ENCODE results near the gene SND1. TPM values are rescaled to one million over a fixed set of nuclear protein-coding genes. Genes with fewer than 3 reads are reported as not detected.

Gene SND1
- polyA plus RNA-seq, 1 donor = 144 TPM

DNA sequence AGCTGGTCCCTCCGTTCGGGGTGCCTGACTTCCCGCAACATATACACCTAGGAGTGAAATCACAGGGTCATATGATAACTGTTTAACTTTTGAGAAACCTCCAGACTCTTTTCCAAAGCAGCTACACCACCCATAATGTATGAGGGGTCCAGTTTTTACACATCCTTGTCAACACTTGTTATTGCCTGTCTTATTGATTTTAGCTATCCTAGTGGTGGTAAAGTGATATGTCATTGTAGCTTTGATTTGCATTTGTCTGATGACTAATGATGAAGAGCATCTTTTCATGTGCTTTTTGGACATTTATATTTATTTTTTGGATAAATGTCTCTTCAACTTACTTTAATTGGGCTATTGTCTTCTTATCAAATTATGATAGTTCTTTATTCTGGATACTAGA is 29.0 kb downstream of the SND1 start:
- Histone ChIP-seq H3K4me1 (ENCODE audit: control insufficient read depth, insufficient read depth, low read length) (no peaks in the 10 kb centered on the region), H3K27me3 (ENCODE audit: control insufficient read depth, insufficient read depth, low read length) (no peaks in the 10 kb centered on the region), H3K9me3 (ENCODE audit: control insufficient read depth, low read depth, low read length) (no peaks in the 10 kb centered on the region), H3K4me3 (ENCODE audit: low read length) (no peak overlapping the region), H3K27ac (ENCODE audit: low read length) (no peak overlapping the region), H3K36me3 (ENCODE audit: control insufficient read depth, insufficient read depth, low read length) (peaks cover 6% of the 10 kb centered on the region)
- DNase-seq = no peak
- 100% methylated on average over 1 of the region's 3 CpGs for WGBS (ENCODE audit: insufficient coverage, low lambda C conversion rate)

GRCh38 chr7:127682140-127682539 is 30.1 kb downstream of the SND1 start:
- Histone ChIP-seq H3K4me3 (ENCODE audit: low read length) (no peak overlapping the region), H3K27ac (ENCODE audit: low read length) (no peak overlapping the region), H3K27me3 (ENCODE audit: control insufficient read depth, insufficient read depth, low read length) (no peaks in the 10 kb centered on the region), H3K36me3 (ENCODE audit: control insufficient read depth, insufficient read depth, low read length) (peaks cover 12% of the 10 kb centered on the region), H3K4me1 (ENCODE audit: control insufficient read depth, insufficient read depth, low read length) (no peaks in the 10 kb centered on the region), H3K9me3 (ENCODE audit: control insufficient read depth, low read depth, low read length) (no peaks in the 10 kb centered on the region)
- 100% methylated on average over 1 of the region's 2 CpGs for WGBS (ENCODE audit: insufficient coverage, low lambda C conversion rate)
- no peak for DNase-seq

DNA sequence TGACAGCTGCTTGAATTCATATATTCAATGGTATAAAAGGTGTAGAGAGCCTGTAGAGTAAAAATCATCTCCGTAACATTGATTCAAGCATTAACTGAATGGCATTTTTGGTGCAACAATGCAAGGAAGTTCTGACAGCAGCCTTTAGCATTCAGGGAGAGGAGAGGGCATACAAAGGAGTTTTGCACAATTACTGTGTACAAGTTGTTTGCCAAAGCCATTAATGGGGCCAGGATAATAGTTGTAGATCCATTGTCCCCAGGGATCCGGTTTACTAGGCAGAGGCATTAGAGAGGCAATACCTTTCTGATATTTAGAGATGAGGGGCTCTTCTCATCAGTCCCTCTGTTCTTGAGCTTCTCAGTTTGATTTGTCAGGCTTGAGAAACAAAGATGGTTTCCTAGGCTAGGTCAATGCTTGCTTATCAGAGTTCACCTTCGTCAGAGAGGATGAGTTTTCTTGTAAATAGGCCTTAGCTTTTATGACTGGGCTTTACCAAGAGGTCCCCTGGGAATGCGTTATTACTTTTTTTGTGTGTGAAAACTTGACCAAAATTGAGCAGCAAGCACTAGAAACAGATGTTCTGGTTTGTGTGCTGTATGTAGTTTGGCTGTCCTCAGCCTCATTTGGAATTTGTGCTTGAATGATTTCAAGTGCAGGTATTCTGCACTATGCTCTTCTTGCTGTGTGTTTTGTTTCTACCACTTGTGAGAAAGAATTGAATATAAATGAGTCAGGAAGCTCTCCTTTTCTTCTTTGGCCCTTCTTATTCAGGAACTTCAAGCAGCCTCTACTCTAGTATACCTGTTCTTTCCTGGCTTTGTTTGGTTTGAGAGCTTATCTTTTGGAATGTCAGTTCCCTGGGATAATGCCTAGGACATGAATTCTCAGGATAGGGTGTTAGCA is 32.0 kb downstream of the SND1 start:
- WGBS (ENCODE audit: insufficient coverage, low lambda C conversion rate) = 20% methylated on average over 1 of the region's 4 CpGs
- DNase-seq = no peak
- Histone ChIP-seq H3K4me3 (ENCODE audit: low read length) (no peak overlapping the region), H3K36me3 (ENCODE audit: control insufficient read depth, insufficient read depth, low read length) (peaks cover 21% of the 10 kb centered on the region), H3K4me1 (ENCODE audit: control insufficient read depth, insufficient read depth, low read length) (no peaks in the 10 kb centered on the region), H3K27ac (ENCODE audit: low read length) (no peak overlapping the region), H3K9me3 (ENCODE audit: control insufficient read depth, low read depth, low read length) (no peaks in the 10 kb centered on the region), H3K27me3 (ENCODE audit: control insufficient read depth, insufficient read depth, low read length) (no peaks in the 10 kb centered on the region)

DNA sequence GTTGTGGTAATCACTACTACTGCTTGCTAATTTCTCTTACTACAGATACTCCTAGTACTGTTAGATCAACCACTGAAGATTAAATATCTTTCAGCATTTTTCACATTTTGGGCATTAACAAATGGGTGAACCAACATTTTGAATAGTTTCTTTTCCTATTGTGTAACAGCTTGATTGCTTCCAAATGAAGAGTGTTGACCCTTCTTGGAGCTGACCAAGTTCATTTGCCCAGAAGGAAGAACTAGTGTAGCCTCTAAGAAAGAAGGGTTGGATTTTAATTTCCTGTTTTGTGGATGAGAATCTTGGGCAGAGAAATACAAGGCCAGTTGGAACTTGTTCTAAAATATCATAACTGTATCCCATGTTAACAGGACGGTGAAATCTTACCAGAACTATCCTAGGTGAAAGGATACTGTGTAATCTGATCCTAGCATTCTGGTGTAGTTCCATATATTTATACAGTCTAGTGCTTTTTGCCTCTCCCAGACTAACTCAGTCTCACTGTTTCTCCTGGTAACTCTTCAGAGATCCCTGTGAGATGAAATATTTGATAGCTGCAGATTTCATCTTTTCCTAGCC is 37.3 kb downstream of the SND1 start:
- H3K4me3 ChIP-seq (ENCODE audit: low read length) = no peak overlapping the region
- no peaks in the 10 kb centered on the region for H3K4me1 ChIP-seq (ENCODE audit: control insufficient read depth, insufficient read depth, low read length)
- H3K27me3 ChIP-seq (ENCODE audit: control insufficient read depth, insufficient read depth, low read length) = no peaks in the 10 kb centered on the region
- DNase-seq = no peak
- H3K36me3 ChIP-seq (ENCODE audit: control insufficient read depth, insufficient read depth, low read length) = peaks cover 47% of the 10 kb centered on the region
- WGBS (ENCODE audit: insufficient coverage, low lambda C conversion rate) = no CpG with 5 or more reads among the region's 1 CpG
- H3K9me3 ChIP-seq (ENCODE audit: control insufficient read depth, low read depth, low read length) = no peaks in the 10 kb centered on the region
- no peak overlapping the region for H3K27ac ChIP-seq (ENCODE audit: low read length)

GRCh38 chr7:127690337-127690736 is 38.3 kb downstream of the SND1 start:
- H3K36me3 ChIP-seq (ENCODE audit: control insufficient read depth, insufficient read depth, low read length) = peaks cover 57% of the 10 kb centered on the region
- no peaks in the 10 kb centered on the region for H3K4me1 ChIP-seq (ENCODE audit: control insufficient read depth, insufficient read depth, low read length)
- H3K4me3 ChIP-seq (ENCODE audit: low read length) = no peak overlapping the region
- WGBS (ENCODE audit: insufficient coverage, low lambda C conversion rate) = 75% methylated on average over 1 of the region's 3 CpGs
- no peak overlapping the region for H3K27ac ChIP-seq (ENCODE audit: low read length)
- no peaks in the 10 kb centered on the region for H3K9me3 ChIP-seq (ENCODE audit: control insufficient read depth, low read depth, low read length)
- no peak for DNase-seq
- H3K27me3 ChIP-seq (ENCODE audit: control insufficient read depth, insufficient read depth, low read length) = no peaks in the 10 kb centered on the region

- H3K36me3 ChIP-seq (ENCODE audit: control insufficient read depth, insufficient read depth, low read length) = peaks cover 62% of the 10 kb centered on the region
- no peaks in the 10 kb centered on the region for H3K4me1 ChIP-seq (ENCODE audit: control insufficient read depth, insufficient read depth, low read length)
- H3K9me3 ChIP-seq (ENCODE audit: control insufficient read depth, low read depth, low read length) = no peaks in the 10 kb centered on the region
- DNase-seq = no peak
- H3K27me3 ChIP-seq (ENCODE audit: control insufficient read depth, insufficient read depth, low read length) = no peaks in the 10 kb centered on the region
- 100% methylated on average over 1 of the region's 3 CpGs for WGBS (ENCODE audit: insufficient coverage, low lambda C conversion rate)
- no peak overlapping the region for H3K27ac ChIP-seq (ENCODE audit: low read length)
- H3K4me3 ChIP-seq (ENCODE audit: low read length) = no peak overlapping the region
Observed at GRCh38 chr7:127690806-127691205, 38.8 kb downstream of the SND1 start.

DNA sequence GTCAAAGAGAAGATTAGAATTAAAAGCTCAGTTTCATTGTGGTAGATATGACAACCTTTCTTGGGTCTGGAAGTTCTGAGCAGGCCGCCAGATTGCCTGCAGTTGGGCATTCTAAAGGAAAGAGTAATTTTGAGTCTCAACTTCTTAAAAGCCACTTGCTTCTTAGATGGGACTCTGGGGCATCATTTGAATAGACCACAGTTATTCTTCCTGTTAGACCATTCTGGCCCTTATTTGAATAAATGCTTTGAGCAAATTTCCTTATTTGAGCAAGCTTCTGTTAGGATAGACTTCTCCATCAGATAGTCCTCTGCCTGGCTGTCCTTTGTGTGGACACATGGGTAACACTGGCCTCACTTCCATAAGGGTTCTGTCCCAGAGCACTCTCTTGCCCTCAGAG is 40.2 kb downstream of the SND1 start:
- H3K4me3 ChIP-seq (ENCODE audit: low read length) = no peak overlapping the region
- no peaks in the 10 kb centered on the region for H3K27me3 ChIP-seq (ENCODE audit: control insufficient read depth, insufficient read depth, low read length)
- DNase-seq = no peak
- no peaks in the 10 kb centered on the region for H3K9me3 ChIP-seq (ENCODE audit: control insufficient read depth, low read depth, low read length)
- H3K4me1 ChIP-seq (ENCODE audit: control insufficient read depth, insufficient read depth, low read length) = no peaks in the 10 kb centered on the region
- no peak overlapping the region for H3K27ac ChIP-seq (ENCODE audit: low read length)
- H3K36me3 ChIP-seq (ENCODE audit: control insufficient read depth, insufficient read depth, low read length) = peaks cover 60% of the 10 kb centered on the region
- WGBS (ENCODE audit: insufficient coverage, low lambda C conversion rate) = no CpG with 5 or more reads among the region's 1 CpG

DNA sequence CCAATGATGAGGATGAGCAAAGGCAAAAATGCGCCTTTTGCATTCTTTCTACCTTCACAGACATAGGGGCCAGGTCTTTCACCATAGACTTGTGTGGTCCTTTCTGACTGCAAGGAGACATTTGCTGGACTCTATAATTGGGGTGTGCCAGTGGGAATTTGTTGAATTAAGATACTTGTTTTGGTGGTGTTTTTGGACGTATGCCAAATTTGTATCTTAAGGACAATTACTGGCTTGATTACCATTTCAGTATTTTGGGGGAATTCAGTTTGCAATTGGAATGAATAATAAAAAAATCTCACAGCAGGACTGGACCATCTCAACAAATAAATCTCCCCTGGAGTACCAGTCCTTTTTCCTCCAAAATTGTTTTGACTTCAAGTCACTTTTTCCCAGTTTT is 47.9 kb downstream of the SND1 start:
- Histone ChIP-seq H3K4me3 (ENCODE audit: low read length) (no peak overlapping the region), H3K27ac (ENCODE audit: low read length) (no peak overlapping the region), H3K27me3 (ENCODE audit: control insufficient read depth, insufficient read depth, low read length) (no peaks in the 10 kb centered on the region), H3K9me3 (ENCODE audit: control insufficient read depth, low read depth, low read length) (no peaks in the 10 kb centered on the region), H3K36me3 (ENCODE audit: control insufficient read depth, insufficient read depth, low read length) (peaks cover 79% of the 10 kb centered on the region), H3K4me1 (ENCODE audit: control insufficient read depth, insufficient read depth, low read length) (no peaks in the 10 kb centered on the region)
- no peak for DNase-seq
- no CpG with 5 or more reads among the region's 2 CpGs for WGBS (ENCODE audit: insufficient coverage, low lambda C conversion rate)

GRCh38 chr7:127702052-127702652 is 50.2 kb downstream of the SND1 start:
- Histone ChIP-seq H3K36me3 (ENCODE audit: control insufficient read depth, insufficient read depth, low read length) (peaks cover 71% of the 10 kb centered on the region), H3K4me3 (ENCODE audit: low read length) (no peak overlapping the region), H3K9me3 (ENCODE audit: control insufficient read depth, low read depth, low read length) (no peaks in the 10 kb centered on the region), H3K27me3 (ENCODE audit: control insufficient read depth, insufficient read depth, low read length) (no peaks in the 10 kb centered on the region), H3K27ac (ENCODE audit: low read length) (no peak overlapping the region), H3K4me1 (ENCODE audit: control insufficient read depth, insufficient read depth, low read length) (no peaks in the 10 kb centered on the region)
- WGBS (ENCODE audit: insufficient coverage, low lambda C conversion rate) = no CpG with 5 or more reads among the region's 6 CpGs
- DNase-seq = peak in 1 of 2 donors; percentile 6

GRCh38 chr7:127702938-127703337 is 50.9 kb downstream of the SND1 start:
- DNase-seq = no peak
- H3K27ac ChIP-seq (ENCODE audit: low read length) = no peak overlapping the region
- H3K27me3 ChIP-seq (ENCODE audit: control insufficient read depth, insufficient read depth, low read length) = no peaks in the 10 kb centered on the region
- peaks cover 71% of the 10 kb centered on the region for H3K36me3 ChIP-seq (ENCODE audit: control insufficient read depth, insufficient read depth, low read length)
- H3K9me3 ChIP-seq (ENCODE audit: control insufficient read depth, low read depth, low read length) = no peaks in the 10 kb centered on the region
- no peak overlapping the region for H3K4me3 ChIP-seq (ENCODE audit: low read length)
- WGBS (ENCODE audit: insufficient coverage, low lambda C conversion rate) = 83% methylated on average over 1 of the region's 7 CpGs
- H3K4me1 ChIP-seq (ENCODE audit: control insufficient read depth, insufficient read depth, low read length) = no peaks in the 10 kb centered on the region

All from large intestine (tissue), 3 donors.